HG02970 (cell line): ENCODE measurements around the gene NCCRP1.
"Not testable (repeated sequence)": the region's sequence is repeated elsewhere in the genome, so short reads cannot be mapped to it uniquely, and the experiment has no call there.

ENCODE experiments used
- ATAC-seq: cut with Tn5 transposase; IDR thresholded peaks from one replicate; pipeline ENCODE4 v1.9.1; 2021; ENCODE audit warnings: mild to moderate bottlenecking, moderate library complexity, moderate number of reproducible peaks; ENCODE audit not compliant: unreplicated experiment, low FRiP score

The NCCRP1 gene

GRCh38 chr19:39203372-39204341, 6.9 kb downstream of the NCCRP1 start, which contains the start of gene SYCN:
TSS of gene SYCN (minus strand) at chr19:39204263. CDS start at chr19:39204254, 9 bp downstream.
- ATAC-seq = no peak

GRCh38 chr19:39205449-39205764, 8.6 kb downstream of the NCCRP1 start:
- no peak for ATAC-seq

- ATAC-seq = no peak
These were observed 9.4 kb downstream of the NCCRP1 start for GRCh38 chr19:39206122-39206521.

GRCh38 chr19:39207293-39207836, 10.6 kb downstream of the NCCRP1 start:
- ATAC-seq = no peak

- no peak for ATAC-seq
These were observed 11.5 kb downstream of the NCCRP1 start for GRCh38 chr19:39208175-39208795.

- no peak for ATAC-seq
These were observed 12.4 kb downstream of the NCCRP1 start for GRCh38 chr19:39209196-39209595.

GRCh38 chr19:39211731-39212374, 15.1 kb downstream of the NCCRP1 start:
- ATAC-seq = no peak

GRCh38 chr19:39212375-39212742, 15.6 kb downstream of the NCCRP1 start:
- no peak for ATAC-seq

- not testable (repeated sequence) for ATAC-seq
These were observed 18.6 kb downstream of the NCCRP1 start for GRCh38 chr19:39215323-39215722.

GRCh38 chr19:39217094-39217493, 20.3 kb downstream of the NCCRP1 start:
- no peak for ATAC-seq

- ATAC-seq = no peak
These were observed 21.7 kb downstream of the NCCRP1 start for GRCh38 chr19:39218230-39219007.

GRCh38 chr19:39219108-39219507, 22.3 kb downstream of the NCCRP1 start:
- not testable (repeated sequence) for ATAC-seq

- no peak for ATAC-seq
These were observed 27.0 kb downstream of the NCCRP1 start for GRCh38 chr19:39223703-39224279.

- no peak for ATAC-seq
These were observed 28.1 kb downstream of the NCCRP1 start for GRCh38 chr19:39224910-39225309.

GRCh38 chr19:39230096-39230764, 33.5 kb downstream of the NCCRP1 start:
- ATAC-seq = no peak

- ATAC-seq = no peak
These were observed 35.9 kb downstream of the NCCRP1 start for GRCh38 chr19:39232708-39233107.

GRCh38 chr19:39236527-39236926, 39.8 kb downstream of the NCCRP1 start:
- ATAC-seq = no peak

- ATAC-seq = no peak
These were observed 40.7 kb downstream of the NCCRP1 start for GRCh38 chr19:39237200-39238184.
